Ecto neural progenitor cell (in vitro differentiated cells): ENCODE data around the gene UBQLN1.
"Not testable (repeated sequence)": the region's sequence is repeated elsewhere in the genome, so short reads cannot be mapped to it uniquely, and the experiment has no call there.

Source experiments
- DNase-seq: peaks from one replicate; pipeline ENCODE4 v3.0.0-alpha.2; 2018; ENCODE audit warnings: low spot score

UBQLN1 gene

DNA sequence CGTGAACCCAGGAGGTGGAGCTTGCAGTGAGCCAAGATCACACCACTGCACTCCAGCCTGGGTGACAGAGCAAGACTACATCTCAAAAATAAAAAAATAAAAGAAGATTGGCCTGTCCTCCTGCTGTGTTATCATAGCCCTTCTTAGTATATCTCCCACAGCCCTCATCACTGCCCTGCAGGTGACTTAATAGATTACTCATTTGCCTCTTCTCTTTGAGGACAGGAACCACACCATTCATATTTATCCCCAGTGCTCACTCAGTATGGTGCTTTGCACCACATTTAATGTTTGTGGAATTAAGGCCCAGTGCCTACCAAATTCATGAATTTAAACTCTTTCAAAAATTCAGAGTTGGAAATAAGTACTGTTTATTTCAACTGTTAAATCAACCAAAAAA is 74.5 kb downstream of the UBQLN1 start:
- no peak for DNase-seq

DNA sequence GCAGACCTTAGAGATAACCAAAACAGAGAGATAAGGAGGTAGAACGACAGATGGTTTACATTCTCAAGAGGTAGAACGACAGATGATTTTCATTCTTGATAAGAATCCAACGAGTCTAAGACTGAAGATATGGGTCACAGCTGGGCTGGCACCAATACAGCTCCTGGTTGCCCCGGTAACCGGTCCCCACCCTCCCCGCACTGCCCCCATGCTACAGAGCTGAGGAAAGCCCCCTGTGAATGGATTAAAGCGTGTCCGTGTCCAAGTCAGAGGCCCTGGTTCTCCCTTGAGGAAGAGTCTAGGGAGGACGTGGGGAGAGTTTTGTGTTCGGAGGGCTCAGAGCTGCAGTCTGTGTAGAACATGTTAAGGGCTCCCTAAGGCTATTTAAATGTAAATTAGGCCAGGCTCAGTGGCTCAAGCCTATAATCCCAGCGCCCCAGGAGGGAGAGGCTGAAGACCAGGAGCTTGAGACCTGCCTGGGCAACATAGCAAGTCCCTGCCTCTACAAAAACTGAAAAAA is 76.8 kb downstream of the UBQLN1 start:
- peak; percentile 80 for DNase-seq

DNA sequence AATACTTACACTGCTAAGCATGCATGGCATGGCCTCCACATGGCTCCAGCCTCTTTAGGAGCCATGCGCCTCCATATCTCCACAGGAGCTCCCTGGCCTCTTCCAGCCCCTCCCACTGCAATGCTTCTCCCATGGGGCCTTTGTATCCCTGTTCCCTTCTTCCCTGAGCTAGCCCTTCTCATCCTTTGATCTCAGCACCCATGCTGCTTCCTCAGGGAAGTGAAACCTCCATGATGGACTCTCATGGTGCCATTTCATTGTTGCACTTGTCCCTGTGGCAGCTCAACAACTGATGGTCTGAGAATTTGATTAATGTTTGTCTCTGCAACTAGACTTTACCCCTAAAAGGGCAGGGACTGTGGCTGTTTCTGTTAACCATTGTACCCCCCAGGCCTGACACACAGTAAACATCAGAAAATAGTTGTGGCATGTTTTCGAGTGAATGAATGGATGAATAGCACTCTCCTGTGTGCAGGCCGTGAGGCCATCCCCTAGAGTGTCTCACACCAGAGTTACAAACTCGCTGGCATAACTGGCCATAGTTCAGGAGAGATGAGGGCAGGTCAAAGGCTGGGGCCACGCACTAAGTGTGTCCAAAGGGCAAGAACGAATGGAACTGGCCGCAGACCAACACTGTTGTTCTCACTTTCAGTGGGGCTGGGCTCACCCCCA is 78.2 kb downstream of the UBQLN1 start:
- DNase-seq, result no peak

DNA sequence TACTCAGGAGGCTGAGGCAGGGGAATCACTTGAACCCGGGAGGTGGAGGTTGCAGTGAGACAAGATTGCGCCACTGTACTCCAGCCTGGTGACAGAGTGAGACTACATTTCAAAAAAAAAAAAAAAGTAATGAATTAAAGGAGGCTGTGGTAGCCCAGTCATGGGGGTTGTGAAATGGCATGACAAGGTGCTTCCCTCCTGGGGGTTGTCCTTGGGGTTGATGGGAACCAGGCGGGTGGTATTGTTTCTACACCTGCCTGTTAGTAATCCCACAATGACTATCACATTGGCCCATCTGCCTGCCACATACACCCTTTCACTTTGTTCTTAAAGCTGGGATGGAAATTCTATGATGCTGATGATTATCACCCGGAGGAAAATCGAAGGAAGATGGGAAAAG is 79.2 kb downstream of the UBQLN1 start:
- no peak for DNase-seq

DNA sequence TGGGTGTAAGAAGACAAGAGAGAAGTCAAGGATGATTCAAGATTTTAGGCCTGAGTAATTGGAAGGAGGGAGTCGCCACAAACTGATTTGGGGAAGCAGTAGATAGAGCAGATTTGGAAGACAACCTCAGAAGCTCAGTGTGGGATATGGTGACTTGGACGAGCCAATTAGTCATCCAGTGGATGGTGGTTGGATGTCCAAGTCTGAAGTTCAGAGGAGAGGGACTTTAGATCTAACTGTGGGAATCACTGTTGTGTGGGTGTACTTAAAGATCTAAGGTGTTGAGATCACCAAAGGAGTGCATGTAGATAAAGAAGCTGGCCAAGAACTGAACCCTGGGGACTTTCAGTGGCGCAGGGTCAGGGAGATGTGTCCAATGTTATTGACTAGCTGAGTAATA is 82.6 kb downstream of the UBQLN1 start:
- no peak for DNase-seq

DNA sequence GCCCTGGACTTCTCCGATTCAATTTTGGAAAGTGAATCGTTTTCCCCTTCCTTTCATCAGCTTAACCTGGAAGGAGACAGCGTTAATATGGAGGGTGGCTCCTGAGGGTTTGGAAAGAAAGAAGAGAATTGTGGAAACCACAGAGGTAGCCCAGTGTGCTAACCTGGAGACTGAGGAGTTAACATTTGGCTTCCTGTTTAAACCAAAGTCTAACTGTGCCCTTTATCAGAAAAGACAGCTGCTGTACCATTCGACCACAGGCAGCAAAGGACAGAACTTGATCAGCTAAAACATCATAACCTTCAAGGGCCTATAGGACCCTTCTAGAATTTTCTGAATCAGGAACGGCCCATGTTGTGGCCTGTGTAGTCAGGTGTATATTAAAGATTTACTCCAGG is 84.1 kb downstream of the UBQLN1 start:
- no peak for DNase-seq

DNA sequence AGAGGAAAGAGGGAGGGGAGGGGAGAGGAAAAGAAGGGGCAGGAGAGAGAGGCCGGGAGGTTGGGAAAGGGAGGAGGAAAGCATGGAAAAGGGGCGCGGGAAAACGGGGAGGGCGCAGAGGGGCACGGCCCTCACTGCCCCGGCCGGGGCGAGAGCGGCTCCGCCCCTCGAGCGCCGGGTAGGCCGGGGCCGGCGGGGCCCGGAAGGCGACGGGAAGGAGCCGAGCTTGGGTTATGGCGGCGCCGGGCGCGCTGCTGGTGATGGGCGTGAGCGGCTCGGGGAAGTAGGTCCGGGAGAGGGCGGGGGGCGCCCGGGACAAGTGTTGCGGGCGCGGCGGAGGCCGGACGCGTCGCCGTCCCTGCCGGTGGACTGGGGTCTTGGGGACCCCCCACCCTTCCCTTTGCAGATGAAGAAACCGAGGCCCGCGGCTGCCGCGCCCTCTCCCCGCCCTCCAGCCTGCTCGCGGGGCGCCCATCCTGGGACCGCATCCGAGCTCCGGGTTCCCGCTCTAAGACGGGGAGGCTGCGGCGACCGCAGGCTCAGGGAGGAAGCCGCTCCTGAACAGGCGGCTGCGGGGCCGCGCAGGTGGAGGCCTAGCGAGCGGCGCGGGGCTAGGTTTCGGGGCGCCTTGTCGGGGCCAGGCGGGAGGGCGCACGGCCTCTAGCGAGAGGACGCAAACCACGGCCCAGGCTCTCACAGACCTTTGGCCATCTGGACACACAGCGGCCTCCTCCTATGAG is 84.6 kb downstream of the UBQLN1 start, which contains the start of gene IDNK:
IDNK (plus strand) TSS at position 205 of the 740 bp plus-strand sequence; CDS start at position 234, 29 bp downstream.
- peak; percentile 83 for DNase-seq

DNA sequence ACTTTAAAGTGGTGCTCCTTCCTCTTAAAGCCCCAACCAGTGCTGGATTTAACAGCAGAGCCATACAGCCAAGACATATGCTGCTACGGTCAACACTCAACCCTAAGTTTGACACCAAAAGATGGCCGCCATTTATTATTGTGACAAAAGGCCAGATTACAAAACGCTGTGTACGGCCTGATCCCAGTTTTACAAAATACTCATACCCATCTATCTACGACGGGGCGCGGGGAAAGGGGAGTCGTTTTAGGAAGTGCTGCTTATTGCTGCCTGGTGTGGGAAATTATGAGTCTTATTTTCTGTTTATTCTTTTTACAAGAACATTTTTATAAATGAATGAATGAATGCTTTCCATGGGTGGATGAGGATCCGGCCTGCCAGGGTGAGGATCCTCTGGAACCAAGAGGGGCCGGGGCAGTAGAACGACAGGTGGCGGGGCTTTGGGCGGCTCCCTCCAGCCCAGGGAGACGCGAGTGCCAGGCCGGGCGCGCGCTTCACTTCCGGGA is 85.3 kb downstream of the UBQLN1 start:
- DNase-seq, result no peak

DNA sequence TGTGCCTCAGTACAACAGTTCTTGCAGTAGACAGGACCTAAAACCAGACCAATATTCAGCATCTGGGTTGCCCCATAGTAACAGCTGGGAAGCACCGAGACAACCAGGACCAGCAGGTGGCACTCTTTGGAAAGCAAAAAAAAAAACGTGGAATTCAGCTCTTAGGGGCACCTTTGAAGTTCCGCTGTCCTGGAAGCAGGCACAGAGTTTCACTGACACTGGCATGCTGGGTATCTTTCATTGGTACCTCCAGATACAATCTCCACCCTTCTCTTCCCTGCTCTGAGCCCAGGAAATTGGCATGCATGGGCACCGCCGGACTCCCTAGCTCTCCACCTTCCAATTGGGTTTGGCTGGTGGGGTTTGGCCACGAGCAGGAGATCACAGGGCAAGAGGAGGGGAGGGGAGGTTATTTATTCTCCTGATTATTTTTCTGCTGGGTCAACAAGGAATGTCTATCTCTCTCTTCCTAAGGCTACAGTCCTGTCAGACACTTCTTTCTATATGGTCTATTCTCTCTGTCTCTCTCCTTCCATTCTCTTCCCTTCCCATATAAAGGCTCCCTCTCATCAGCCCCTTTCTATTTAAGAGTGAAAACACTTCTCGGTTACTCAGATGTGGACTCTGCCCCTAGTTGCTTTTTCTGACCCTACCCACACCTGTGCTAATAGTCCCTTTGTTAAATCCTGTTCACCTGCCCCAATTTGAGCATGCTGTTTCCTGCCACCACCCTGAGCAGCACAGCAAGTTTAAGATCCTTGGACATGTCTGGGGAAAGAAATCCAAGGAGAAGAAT is 86.7 kb downstream of the UBQLN1 start:
- peak; percentile 59 for DNase-seq

DNA sequence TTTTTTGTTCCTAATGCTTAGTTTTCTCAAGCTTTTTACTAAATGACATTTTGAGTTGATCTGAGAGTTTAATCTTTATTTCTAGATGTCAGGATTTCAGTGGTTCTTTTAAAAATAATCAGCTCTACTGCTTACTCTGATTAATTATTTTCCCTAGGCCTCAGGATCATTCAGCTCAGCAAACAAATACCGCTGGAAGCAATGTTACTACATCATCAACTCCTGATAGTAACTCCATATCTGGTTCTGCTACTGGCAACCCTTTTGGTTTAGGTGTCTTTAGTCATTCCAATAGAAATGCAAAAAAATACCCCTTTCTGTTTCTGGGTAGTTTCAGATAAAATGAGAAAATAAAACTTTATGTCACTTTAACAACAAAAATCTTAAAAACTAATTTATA is 90.5 kb downstream of the UBQLN1 start:
- DNase-seq, result no peak

DNA sequence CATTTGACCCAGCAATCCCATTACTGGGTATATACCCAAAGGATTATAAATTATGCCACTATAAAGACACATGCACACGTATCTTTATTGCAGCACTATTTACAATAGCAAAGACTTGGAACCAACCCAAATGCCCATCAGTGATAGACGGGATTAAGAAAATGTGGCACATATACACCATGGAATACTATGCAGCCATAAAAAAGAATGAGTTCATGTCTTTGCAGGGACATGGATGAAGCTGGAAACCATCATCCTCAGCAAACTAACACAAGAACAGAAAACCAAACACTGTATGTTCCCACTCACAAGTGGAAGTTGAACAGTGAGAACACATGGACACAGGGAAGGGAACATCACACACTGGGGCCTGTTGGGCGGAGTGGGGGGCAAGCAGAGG is 94.5 kb downstream of the UBQLN1 start:
- not testable (repeated sequence) for DNase-seq
